Activated T-cell treated with anti-CD3 and anti-CD28 coated beads, Interleukin-2, amount 50 U/mL, for 1 hour (primary cell): ENCODE data around the gene GDPGP1.
A peak's percentile ranks its signal among the peaks of the same experiment; 100 is the strongest.
"Not testable (repeated sequence)": the region's sequence is repeated elsewhere in the genome, so short reads cannot be mapped to it uniquely, and the experiment has no call there.

Experiments used
- DNase-seq: peaks from one replicate; pipeline ENCODE4 v3.0.0-alpha.2; 2020

The GDPGP1 gene

GRCh38 chr15:90264671-90265070, 30.7 kb downstream of the GDPGP1 start:
- peak; percentile 27 for DNase-seq

DNA sequence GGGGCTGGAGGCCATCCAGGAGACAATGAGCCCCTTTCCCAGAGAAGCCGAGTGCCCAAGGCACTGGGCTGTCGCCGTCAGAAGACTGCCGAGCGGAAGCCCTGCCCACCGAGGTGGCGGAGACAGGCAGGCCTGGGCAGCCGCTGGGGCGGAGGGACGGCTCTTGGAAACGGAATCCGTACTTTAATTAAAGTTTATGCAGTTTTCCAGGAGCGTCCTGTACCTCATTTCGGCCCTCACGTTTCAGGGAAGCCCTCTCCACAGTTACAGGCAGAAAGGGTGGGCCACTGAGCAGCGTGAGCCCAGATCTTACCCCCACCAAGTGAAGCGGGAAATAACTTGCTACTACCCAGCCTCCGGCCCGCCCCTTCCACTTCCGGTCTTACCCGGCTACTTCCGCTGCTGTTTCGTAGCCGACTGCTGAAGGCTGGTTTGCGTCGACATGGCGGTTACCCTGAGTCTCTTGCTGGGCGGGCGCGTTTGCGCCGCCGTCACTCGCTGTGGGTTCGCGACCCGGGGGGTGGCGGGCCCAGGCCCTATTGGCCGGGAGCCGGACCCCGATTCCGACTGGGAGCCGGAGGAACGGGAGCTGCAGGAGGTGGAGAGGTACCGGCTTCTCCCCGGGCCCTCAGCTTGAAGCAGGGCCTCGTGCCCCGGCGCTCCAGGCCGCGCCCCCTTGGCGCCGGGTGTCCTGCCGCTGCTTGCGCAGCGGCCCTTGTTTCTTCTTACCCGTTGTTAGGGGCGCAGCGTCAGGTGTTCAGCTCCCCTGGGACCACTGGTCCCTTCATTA, 31.5 kb downstream of the GDPGP1 start, which contains the start of gene NGRN:
NGRN (plus strand) TSS at position 402 of the 790 bp plus-strand sequence; CDS start at position 443, 41 bp downstream.
- DNase-seq, result peak; percentile 93

GRCh38 chr15:90266061-90266431, 32.0 kb downstream of the GDPGP1 start:
- DNase-seq, result no peak

GRCh38 chr15:90266485-90266884, 32.5 kb downstream of the GDPGP1 start:
- DNase-seq, result peak; percentile 27

DNA sequence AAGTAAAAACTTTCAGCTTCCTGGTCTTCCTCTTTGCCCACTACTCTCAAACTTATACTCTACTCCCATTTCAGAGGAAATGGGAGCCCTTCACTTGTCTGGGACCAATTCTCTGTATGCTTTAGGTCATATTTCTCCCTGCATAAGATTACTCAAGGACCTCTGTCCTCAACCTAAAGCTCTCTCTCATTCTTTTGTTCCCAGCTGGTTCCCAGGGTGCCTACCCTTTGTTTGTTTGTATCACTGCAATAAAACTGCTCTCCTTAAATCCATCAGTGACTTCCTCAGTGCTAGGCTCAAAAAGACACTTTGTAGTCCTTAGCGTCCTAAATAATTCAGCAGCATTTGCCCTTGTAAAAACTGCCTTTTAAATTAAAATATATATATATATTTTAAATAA, 34.4 kb downstream of the GDPGP1 start:
- no peak for DNase-seq

DNA sequence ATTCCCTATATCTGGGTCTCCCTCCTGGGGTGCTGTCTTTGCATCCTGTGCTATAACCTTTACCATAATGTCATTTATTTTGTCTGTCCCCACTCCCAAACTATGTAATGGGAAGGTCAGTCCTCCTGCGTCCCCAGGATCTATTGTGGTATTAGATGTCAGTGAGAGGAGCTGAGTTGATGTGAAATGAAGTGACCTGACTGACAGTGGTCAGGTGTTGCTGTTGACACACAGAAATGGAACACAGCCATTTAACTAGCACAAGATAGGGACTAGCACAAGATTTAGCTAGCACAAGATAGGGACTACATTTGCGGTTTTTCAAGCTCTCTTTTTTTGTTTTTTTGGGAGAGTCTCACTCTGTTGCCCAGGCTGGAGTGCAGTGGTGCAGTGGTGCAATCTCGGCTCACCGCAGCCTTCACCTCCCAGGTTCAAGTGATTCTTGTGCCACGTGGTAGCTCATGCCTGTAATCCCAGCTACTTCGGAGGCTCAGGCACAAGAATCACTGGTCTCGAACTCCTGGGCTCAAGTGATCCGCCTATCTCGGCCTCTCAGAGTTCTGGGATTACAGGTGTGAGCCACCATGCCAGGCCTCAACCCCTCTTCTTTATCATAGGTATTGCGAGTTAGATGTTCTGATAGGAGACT, 36.6 kb downstream of the GDPGP1 start:
- no peak for DNase-seq

DNA sequence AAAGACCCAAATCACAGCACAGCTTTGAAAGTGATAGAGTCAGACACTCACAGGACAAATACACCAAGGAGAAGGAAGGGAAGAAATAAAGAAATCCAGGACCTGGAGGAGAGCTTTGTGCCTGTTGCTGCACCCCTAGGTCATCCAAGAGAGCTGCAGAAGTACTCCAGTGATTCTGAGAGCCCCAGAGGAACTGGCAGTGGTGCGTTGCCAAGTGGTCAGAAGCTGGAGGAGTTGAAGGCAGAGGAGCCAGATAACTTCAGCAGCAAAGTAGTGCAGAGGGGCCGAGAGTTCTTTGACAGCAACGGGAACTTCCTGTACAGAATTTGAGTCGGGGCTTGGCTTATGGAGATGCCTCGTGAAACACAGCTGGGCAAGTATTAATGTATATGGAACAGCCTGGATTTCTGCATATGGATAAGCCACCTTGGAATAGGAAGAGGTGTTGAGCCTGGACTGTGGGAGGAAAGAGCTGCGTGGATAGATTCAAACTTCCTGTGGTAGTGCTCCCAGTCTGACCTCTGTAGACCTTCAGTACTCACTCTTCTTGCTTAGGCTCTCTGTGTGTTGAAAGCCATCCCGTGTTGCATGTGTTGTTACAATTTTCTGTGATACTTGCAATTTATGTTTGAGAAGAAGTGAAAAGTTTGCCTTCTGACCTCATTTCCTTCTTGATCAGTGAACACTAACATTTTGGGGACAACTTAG, 37.6 kb downstream of the GDPGP1 start:
- no peak for DNase-seq

GRCh38 chr15:90278467-90278866, 44.5 kb downstream of the GDPGP1 start:
- DNase-seq, result not testable (repeated sequence)

DNA sequence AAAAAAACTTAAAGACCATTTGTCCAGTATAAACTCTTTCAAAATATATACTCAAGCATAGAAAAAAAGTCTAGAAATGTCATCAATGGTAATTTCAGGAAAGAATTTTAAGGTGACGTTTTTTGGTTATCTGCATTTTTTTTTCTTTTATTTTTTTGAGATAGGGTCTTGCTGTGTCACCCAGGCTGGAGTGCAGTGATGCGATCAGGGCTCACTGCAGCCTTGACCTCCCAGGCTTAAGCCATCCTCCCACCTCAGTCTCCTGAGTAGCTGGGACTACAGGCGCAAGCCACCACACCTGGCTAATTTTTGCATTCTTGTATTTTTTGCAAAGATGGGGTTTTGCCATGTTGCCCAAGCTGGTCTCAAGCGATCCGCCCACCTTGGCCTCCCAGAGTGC, 46.7 kb downstream of the GDPGP1 start:
- not testable (repeated sequence) for DNase-seq

- not testable (repeated sequence) for DNase-seq
Measured at GRCh38 chr15:90281637-90282036, 47.6 kb downstream of the GDPGP1 start.

- peak; percentile 36 for DNase-seq
Measured at GRCh38 chr15:90286678-90287077, 52.7 kb downstream of the GDPGP1 start.

- DNase-seq, result no peak
Measured at GRCh38 chr15:90287101-90287500, 53.1 kb downstream of the GDPGP1 start.

GRCh38 chr15:90287946-90288345, 53.9 kb downstream of the GDPGP1 start:
- DNase-seq, result no peak

DNA sequence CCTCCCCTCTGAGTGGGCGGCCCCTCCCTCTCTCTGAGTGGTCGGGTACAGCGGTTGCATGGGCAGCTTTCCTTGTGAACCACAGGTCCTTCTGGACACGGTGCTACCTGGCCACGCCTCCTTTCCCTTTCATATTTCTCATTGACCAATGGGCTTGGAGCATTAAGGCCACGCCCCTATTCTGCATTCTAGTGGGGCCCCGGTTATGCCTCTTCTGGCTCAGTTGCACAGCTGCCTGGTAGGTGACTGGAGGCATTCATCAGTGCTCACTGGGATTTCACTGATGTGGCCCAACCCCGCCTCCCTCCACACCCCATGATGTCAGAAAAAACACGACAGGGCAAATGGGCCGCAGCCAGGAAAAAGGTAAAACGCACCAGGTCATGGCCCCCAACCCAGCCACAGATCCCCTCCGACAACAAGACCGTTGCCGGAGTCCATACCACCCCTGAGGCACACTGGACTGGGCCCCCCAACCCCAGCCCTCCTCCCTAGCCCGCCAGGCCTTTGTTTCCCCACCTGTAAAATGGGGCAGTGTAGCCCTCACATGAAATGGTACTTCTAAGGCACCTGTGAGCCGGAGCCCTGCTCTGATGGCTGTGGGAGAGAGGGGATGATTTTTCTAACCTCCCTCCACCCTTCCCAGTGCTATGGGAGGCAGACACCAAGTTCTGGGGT, 57.8 kb downstream of the GDPGP1 start:
- no peak for DNase-seq

DNA sequence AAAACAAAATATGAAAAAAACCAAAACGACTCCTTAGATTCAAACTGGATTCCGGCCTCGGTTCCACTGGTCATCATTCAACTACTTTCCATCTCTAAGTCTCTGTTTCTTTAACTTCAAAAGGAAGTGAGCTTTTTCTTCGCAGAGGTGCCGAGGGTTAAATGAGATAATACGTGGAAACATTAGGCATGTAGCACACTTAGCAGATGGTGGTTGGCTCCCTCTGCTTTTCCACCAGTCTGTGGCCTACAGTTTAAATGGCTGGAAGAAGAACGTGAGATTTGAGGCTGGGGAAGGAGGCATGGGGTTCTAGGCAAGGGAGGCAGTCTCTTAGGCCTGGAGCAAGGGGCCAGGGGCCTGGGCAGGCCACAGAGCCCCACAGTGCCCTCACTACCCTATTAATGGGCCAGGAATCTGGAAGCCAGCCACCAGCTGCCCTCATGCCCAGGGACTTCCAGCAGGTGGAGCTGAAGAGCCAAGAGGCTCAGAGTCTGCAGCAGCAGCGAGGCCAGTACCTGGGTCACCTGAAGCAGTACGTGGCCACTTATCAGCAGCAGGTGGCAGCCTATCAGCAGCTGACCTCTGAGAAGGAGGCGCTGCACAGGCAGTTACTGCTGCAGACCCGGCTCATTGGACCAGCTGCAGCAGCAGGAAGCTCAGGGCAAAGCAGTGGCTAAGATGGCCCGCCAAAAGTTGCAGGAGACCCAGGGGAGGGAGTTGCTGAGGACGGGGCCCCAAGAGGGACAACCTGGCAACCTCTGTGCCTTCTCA, 59.2 kb downstream of the GDPGP1 start:
- DNase-seq, result peak; percentile 76

DNA sequence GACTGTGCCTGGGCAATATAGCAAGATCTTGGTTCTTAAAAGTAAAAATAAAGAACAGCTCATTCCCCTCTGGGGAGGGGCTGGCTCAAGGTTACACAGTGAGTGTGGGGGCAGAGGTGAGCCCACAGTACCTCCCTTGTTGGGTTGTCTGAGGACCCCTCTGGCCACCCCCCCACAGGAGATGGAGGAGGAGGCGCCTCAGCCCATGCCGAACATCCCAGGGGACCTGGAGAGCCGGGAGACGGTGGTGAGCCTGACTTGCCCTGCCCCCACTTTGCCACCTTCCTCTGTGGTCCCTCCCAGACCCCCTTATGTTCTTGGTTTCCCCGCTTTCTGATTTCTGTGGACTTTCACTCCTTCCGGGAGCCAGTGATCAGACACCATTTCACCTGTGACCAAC, 60.1 kb downstream of the GDPGP1 start:
- DNase-seq, result no peak

DNA sequence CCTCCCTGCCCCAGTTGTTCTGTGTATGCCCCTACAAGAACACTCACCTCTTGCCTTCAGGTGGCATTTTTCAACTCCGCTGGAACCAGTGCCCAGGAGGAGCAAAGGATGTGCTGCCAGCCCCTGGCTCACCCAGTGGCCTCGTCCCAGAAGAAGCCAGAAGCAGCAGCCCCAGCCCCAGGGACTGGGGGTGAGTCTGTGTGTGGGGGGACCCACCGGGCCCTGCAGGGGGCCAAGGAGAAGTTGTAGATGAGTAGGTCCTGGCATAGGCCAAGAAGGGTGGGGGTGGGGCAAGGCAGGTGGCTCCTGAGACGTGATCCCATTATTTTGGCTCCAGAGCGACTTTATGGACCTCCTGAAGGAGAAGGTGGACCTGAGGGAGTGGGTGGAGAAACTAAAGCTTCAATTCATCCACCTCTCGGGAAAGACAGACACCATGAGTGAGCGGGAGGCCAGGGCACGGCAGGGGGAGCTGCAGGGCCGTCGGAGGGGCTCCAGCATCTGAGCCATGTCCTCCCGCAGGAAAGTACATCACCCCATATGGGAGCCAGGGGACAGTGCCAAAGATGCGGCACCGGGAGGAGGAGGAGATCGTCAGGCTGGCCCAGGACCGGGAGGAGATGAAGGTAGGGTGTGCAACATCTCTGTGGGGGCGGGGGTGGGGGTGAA, 60.7 kb downstream of the GDPGP1 start:
- DNase-seq, result no peak

GRCh38 chr15:90295270-90295648, 61.2 kb downstream of the GDPGP1 start:
- DNase-seq, result no peak
